Upper lobe of left lung (tissue), 6 donors: ENCODE results near the gene SLC25A29. TPM values are rescaled to one million over a fixed set of nuclear protein-coding genes. Genes with fewer than 3 reads are reported as not detected.
A peak's percentile ranks its signal among the peaks of the same experiment; 100 is the strongest.

Experiments used
- ATAC-seq, 2 donors: fragments of 200-7000 bp; cut with Tn5 transposase; one replicate each; pipeline ENCODE4 v1.9.1; 2022; ENCODE audit warnings: mild to moderate bottlenecking in 2 of 2, moderate library complexity in 2 of 2; ENCODE audit not compliant: low FRiP score in 2 of 2
- DNase-seq, 2 donors: peaks; one replicate each; pipeline ENCODE4 v3.0.0-alpha.2; 2019 to 2020
- H3K27ac ChIP-seq, 4 donors: fragments of 200-600 bp; sonication (generic); one replicate each; pipeline ENCODE4 v1.5.1; 2016 to 2019
- H3K27me3 ChIP-seq, 4 donors: fragments of 200-600 bp; sonication (generic); one replicate each; pipeline ENCODE4 v1.5.1; 2017 to 2019
- H3K36me3 ChIP-seq, 4 donors: fragments of 200-600 bp; sonication (generic); one replicate each; pipeline ENCODE4 v1.5.1; 2016 to 2019
- H3K4me1 ChIP-seq, 4 donors: fragments of 200-600 bp; sonication (generic); one replicate each; pipeline ENCODE4 v1.5.1; 2018 to 2019
- H3K4me3 ChIP-seq, 4 donors: fragments of 200-600 bp; sonication (generic); one replicate each; pipeline ENCODE4 v1.5.1; 2017 to 2019; ENCODE audit warnings: mild to moderate bottlenecking in 2 of 4, moderate library complexity in 1 of 4
- H3K9me3 ChIP-seq, 4 donors: fragments of 200-600 bp; sonication (generic); one replicate each; pipeline ENCODE4 v1.5.1; 2018 to 2019
- CTCF ChIP-seq, 6 experiments: fragments of 450-650 bp in 4 of 6; fragments of 200-600 bp in 2 of 6; sonication (generic) in 2 of 6; IDR thresholded peaks; one replicate each; pipeline ENCODE4 v1.5.1; 2016 to 2019; ENCODE audit warnings: antibody characterized with exemption in 6 of 6
- EP300 ChIP-seq, 4 donors: sonication (generic); formaldehyde crosslinking; IDR thresholded peaks; one replicate each; pipeline ENCODE4 v1.5.1; 2017; ENCODE audit warnings: antibody characterized with exemption in 4 of 4, control low read depth in 2 of 4
- POLR2A ChIP-seq, 4 donors: fragments of 450-650 bp; IDR thresholded peaks; one replicate each; pipeline ENCODE4 v1.5.1; 2016 to 2017; ENCODE audit warnings: antibody characterized with exemption in 4 of 4, mild to moderate bottlenecking in 2 of 4
- POLR2AphosphoS5 ChIP-seq, 2 donors: sonication (generic); formaldehyde crosslinking; IDR thresholded peaks; one replicate each; pipeline ENCODE4 v1.5.1; 2017; ENCODE audit warnings: antibody characterized with exemption in 2 of 2
- WGBS, 2 donors: methylation state at CpG; one replicate each; pipeline ENCODE4 v1.1.5; 2017 to 2018; 5-methylcytosine and 5-hydroxymethylcytosine counted together
- total RNA-seq, 6 donors: library from RNA; depleted of rRNA in 4 of 6; stranded (reverse); fragments of >200 nt in 4 of 6; gene quantifications; one replicate each; pipeline versions ENCODE4 v1.1.0 to v1.2.1, GENCODE V29; 2016 to 2021
- donor health status: DM: no; HTN: no; CAD: no; lungs with moderate emphysema.
- donor health status: DM: no; HTN: yes; CAD: no; lungs with severe emphysema.

Gene SLC25A29
- total RNA-seq, 6 donors from 2014 or later, result 81.5 to 275 (median 96.6) TPM

- 33 to 43% methylated on average over 7 to 8 of the region's 8 CpGs for WGBS, 2 donors
- DNase-seq, result peak; percentile 66 to 81
- TF ChIP-seq EP300 (IDR thresholded peaks at IDR 0.05) (peak in 1 of 4 donors; percentile 25), POLR2A (IDR thresholded peaks at IDR 0.05) (no peak), POLR2AphosphoS5 (IDR thresholded peaks at IDR 0.05) (no peak), CTCF (IDR thresholded peaks at IDR 0.05) (peak in 3 of 6 experiments; percentile 15 to 39 (median 29))
- no peaks in the 10 kb centered on the region for H3K27me3 ChIP-seq
- H3K9me3 ChIP-seq, result no peaks in the 10 kb centered on the region
- H3K27ac ChIP-seq, result peak overlapping the region in 2 of 4 donors; percentile 41 to 48
- no peak overlapping the region for H3K4me3 ChIP-seq
- peaks cover 26 to 79% (median 51%) of the 10 kb centered on the region in 4 donors for H3K4me1 ChIP-seq
- peaks cover 0 to 27% (median 5%) of the 10 kb centered on the region in 4 donors for H3K36me3 ChIP-seq
- ATAC-seq, result peak; percentile 37 to 73
These were observed 27.5 kb downstream of the SLC25A29 start for GRCh38 chr14:100278702-100279101.

- 33 to 44% methylated on average over 7 of the region's 7 CpGs for WGBS, 2 donors
- Histone ChIP-seq H3K27ac (peak overlapping the region in 2 of 4 donors; percentile 18 to 31), H3K36me3 (peaks cover 0 to 19% (median 4%) of the 10 kb centered on the region in 4 donors), H3K27me3 (no peaks in the 10 kb centered on the region), H3K4me3 (no peak overlapping the region), H3K4me1 (peaks cover 26 to 56% (median 34%) of the 10 kb centered on the region in 4 donors), H3K9me3 (no peaks in the 10 kb centered on the region)
- DNase-seq, result no peak
- ATAC-seq, result no peak
- no peak for TF ChIP-seq EP300 (IDR thresholded peaks at IDR 0.05)
- no peak for TF ChIP-seq CTCF (IDR thresholded peaks at IDR 0.05)
- no peak for TF ChIP-seq POLR2AphosphoS5 (IDR thresholded peaks at IDR 0.05)
- no peak for TF ChIP-seq POLR2A (IDR thresholded peaks at IDR 0.05)
These were observed 31.0 kb downstream of the SLC25A29 start for GRCh38 chr14:100275214-100275613.

GRCh38 chr14:100274250-100274649, 32.0 kb downstream of the SLC25A29 start:
- ATAC-seq, result no peak
- Histone ChIP-seq H3K4me1 (peaks cover 18 to 47% (median 27%) of the 10 kb centered on the region in 4 donors), H3K9me3 (no peaks in the 10 kb centered on the region), H3K4me3 (no peak overlapping the region), H3K27me3 (no peaks in the 10 kb centered on the region), H3K27ac (no peak overlapping the region), H3K36me3 (peaks cover 0 to 19% (median 4%) of the 10 kb centered on the region in 4 donors)
- no peak for TF ChIP-seq EP300 (IDR thresholded peaks at IDR 0.05)
- TF ChIP-seq POLR2A (IDR thresholded peaks at IDR 0.05), result no peak
- TF ChIP-seq CTCF (IDR thresholded peaks at IDR 0.05), result no peak
- DNase-seq, result no peak
- WGBS, 2 donors, result 97 to 98% methylated on average over 4 of the region's 4 CpGs

GRCh38 chr14:100271247-100271939, 34.9 kb downstream of the SLC25A29 start:
- Histone ChIP-seq H3K4me3 (no peak overlapping the region), H3K27ac (peak overlapping the region in 1 of 4 donors; percentile 46)
- peak in 1 of 2 donors; percentile 50 for DNase-seq

More at GRCh38 chr14:100271247-100271939, 34.9 kb downstream of the SLC25A29 start:
- TF ChIP-seq CTCF (IDR thresholded peaks at IDR 0.05) (peak in 5 of 6 experiments; percentile 12 to 54 (median 46)), EP300 (IDR thresholded peaks at IDR 0.05) (peak in 1 of 4 donors; percentile 20), POLR2A (IDR thresholded peaks at IDR 0.05) (no peak)
- Histone ChIP-seq H3K27me3 (no peaks in the 10 kb centered on the region), H3K4me1 (peaks cover 8 to 28% (median 15%) of the 10 kb centered on the region in 4 donors), H3K36me3 (peaks cover 0 to 9% (median under 1%) of the 10 kb centered on the region in 4 donors), H3K9me3 (no peaks in the 10 kb centered on the region)
- WGBS, 2 donors, result 69% methylated on average over 10 of the region's 10 CpGs
- ATAC-seq, result peak; percentile 58 to 65
